ENCODE results near the gene MOCOS. TPM values are rescaled to one million over a fixed set of nuclear protein-coding genes. Genes with fewer than 3 reads are reported as not detected.
A peak's percentile ranks its signal among the peaks of the same experiment; 100 is the strongest.

Gene MOCOS
- total and polyA plus RNA-seq, 2 experiments from 2014 or later = 3.1 to 8.6 TPM

DNA sequence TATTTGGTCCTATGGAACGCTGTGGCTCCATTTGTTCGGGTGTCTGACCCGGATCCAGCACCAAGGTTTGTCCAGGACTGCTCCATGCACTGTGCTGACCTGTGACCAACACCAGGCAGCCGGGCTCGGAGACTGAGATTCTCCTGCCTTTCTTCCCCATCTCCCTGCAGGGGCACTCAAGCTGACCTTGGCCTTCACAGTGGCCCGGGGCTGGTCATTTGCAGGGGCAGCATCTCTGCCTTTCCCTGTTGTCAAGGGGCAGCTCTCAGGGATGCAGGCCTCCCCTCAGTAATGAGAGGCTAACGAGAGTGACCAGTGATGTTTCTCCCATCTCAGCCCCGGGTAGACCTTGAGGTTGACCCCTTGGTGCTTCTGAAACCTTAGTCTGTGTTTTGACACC lies 27.5 kb downstream of the MOCOS start:
- no peaks in the 10 kb centered on the region for H3K36me3 ChIP-seq (replicated peaks; ENCODE audit: insufficient read depth, low read depth)
- no peaks in the 10 kb centered on the region for H3K9me2 ChIP-seq (replicated peaks; ENCODE audit: insufficient read depth)
- no peak overlapping the region for H2AFZ ChIP-seq
- no peaks in the 10 kb centered on the region for H3K79me2 ChIP-seq
- H3K9me3 ChIP-seq (ENCODE audit: low read depth) = no peaks in the 10 kb centered on the region
- 92% methylated on average over 8 of the region's 8 CpGs for WGBS (ENCODE audit: low lambda C conversion rate, missing lambda C conversion rate)
- no peak overlapping the region for H3K4me3 ChIP-seq
- no peak for DNase-seq (ENCODE audit: low spot score)
- H3K27me3 ChIP-seq = no peaks in the 10 kb centered on the region
- H3K27ac ChIP-seq = no peak overlapping the region
- H4K20me1 ChIP-seq (ENCODE audit: insufficient read depth, poor library complexity, severe bottlenecking) = no peaks in the 10 kb centered on the region
- H3K4me1 ChIP-seq (ENCODE audit: insufficient read depth) = no peaks in the 10 kb centered on the region
- H3K4me2 ChIP-seq = no peak overlapping the region
- no peak for TF ChIP-seq EZH2 (IDR thresholded peaks at IDR 0.05; ENCODE audit: borderline replicate concordance)
- TF ChIP-seq, protein P1, sequence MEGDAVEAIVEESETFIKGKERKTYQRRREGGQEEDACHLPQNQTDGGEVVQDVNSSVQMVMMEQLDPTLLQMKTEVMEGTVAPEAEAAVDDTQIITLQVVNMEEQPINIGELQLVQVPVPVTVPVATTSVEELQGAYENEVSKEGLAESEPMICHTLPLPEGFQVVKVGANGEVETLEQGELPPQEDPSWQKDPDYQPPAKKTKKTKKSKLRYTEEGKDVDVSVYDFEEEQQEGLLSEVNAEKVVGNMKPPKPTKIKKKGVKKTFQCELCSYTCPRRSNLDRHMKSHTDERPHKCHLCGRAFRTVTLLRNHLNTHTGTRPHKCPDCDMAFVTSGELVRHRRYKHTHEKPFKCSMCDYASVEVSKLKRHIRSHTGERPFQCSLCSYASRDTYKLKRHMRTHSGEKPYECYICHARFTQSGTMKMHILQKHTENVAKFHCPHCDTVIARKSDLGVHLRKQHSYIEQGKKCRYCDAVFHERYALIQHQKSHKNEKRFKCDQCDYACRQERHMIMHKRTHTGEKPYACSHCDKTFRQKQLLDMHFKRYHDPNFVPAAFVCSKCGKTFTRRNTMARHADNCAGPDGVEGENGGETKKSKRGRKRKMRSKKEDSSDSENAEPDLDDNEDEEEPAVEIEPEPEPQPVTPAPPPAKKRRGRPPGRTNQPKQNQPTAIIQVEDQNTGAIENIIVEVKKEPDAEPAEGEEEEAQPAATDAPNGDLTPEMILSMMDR (IDR thresholded peaks at IDR 0.05; ENCODE audit: poor library complexity) = no peak
- TF ChIP-seq EZH2phosphoT487 (IDR thresholded peaks at IDR 0.05; ENCODE audit: low read depth, severe bottlenecking, unreplicated experiment) = no peak

- Histone ChIP-seq H3K79me2 (no peaks in the 10 kb centered on the region), H3K36me3 (replicated peaks; ENCODE audit: insufficient read depth, low read depth) (no peaks in the 10 kb centered on the region), H3K9me2 (replicated peaks; ENCODE audit: insufficient read depth) (no peaks in the 10 kb centered on the region), H3K4me2 (no peak overlapping the region), H3K9me3 (ENCODE audit: low read depth) (no peaks in the 10 kb centered on the region), H2AFZ (no peak overlapping the region), H3K27me3 (no peaks in the 10 kb centered on the region), H3K4me1 (ENCODE audit: insufficient read depth) (no peaks in the 10 kb centered on the region), H4K20me1 (ENCODE audit: insufficient read depth, poor library complexity, severe bottlenecking) (no peaks in the 10 kb centered on the region), H3K27ac (no peak overlapping the region), H3K4me3 (no peak overlapping the region)
- DNase-seq (ENCODE audit: low spot score) = no peak
- TF ChIP-seq, protein P1 (IDR thresholded peaks at IDR 0.05; ENCODE audit: poor library complexity) = no peak
- TF ChIP-seq EZH2phosphoT487 (IDR thresholded peaks at IDR 0.05; ENCODE audit: low read depth, severe bottlenecking, unreplicated experiment) = no peak
- no peak for TF ChIP-seq EZH2 (IDR thresholded peaks at IDR 0.05; ENCODE audit: borderline replicate concordance)
- 82% methylated on average over 9 of the region's 9 CpGs for WGBS (ENCODE audit: low lambda C conversion rate, missing lambda C conversion rate)
Observed at GRCh38 chr18:36215577-36215976, 28.3 kb downstream of the MOCOS start.

GRCh38 chr18:36217348-36217747 lies 30.1 kb downstream of the MOCOS start:
- peak; percentile 38 for DNase-seq (ENCODE audit: low spot score)

More at GRCh38 chr18:36217348-36217747, 30.1 kb downstream of the MOCOS start:
- TF ChIP-seq EZH2phosphoT487 (IDR thresholded peaks at IDR 0.05; ENCODE audit: low read depth, severe bottlenecking, unreplicated experiment) (no peak), EZH2 (IDR thresholded peaks at IDR 0.05; ENCODE audit: borderline replicate concordance) (no peak)
- TF ChIP-seq, protein P1 (IDR thresholded peaks at IDR 0.05; ENCODE audit: poor library complexity) = no peak
- H3K9me2 ChIP-seq (replicated peaks; ENCODE audit: insufficient read depth) = no peaks in the 10 kb centered on the region
- H3K4me2 ChIP-seq = no peak overlapping the region
- no peaks in the 10 kb centered on the region for H3K9me3 ChIP-seq (ENCODE audit: low read depth)
- H3K27ac ChIP-seq = no peak overlapping the region
- H3K79me2 ChIP-seq = no peaks in the 10 kb centered on the region
- H3K4me3 ChIP-seq = no peak overlapping the region
- H3K27me3 ChIP-seq = no peaks in the 10 kb centered on the region
- H3K36me3 ChIP-seq (replicated peaks; ENCODE audit: insufficient read depth, low read depth) = no peaks in the 10 kb centered on the region
- WGBS (ENCODE audit: low lambda C conversion rate, missing lambda C conversion rate) = 76% methylated on average over 3 of the region's 3 CpGs
- H4K20me1 ChIP-seq (ENCODE audit: insufficient read depth, poor library complexity, severe bottlenecking) = no peaks in the 10 kb centered on the region
- H2AFZ ChIP-seq = no peak overlapping the region
- no peaks in the 10 kb centered on the region for H3K4me1 ChIP-seq (ENCODE audit: insufficient read depth)
